GM19193 (cell line): ENCODE results near the gene NRCAM.

Experiments
- POLR2A ChIP-seq: IDR thresholded peaks from 4 replicates; pipeline ENCODE4 v1.6.1; 2011; ENCODE audit not compliant: insufficient read depth, insufficient read length; ENCODE audit errors: extremely low read depth

Gene NRCAM

DNA sequence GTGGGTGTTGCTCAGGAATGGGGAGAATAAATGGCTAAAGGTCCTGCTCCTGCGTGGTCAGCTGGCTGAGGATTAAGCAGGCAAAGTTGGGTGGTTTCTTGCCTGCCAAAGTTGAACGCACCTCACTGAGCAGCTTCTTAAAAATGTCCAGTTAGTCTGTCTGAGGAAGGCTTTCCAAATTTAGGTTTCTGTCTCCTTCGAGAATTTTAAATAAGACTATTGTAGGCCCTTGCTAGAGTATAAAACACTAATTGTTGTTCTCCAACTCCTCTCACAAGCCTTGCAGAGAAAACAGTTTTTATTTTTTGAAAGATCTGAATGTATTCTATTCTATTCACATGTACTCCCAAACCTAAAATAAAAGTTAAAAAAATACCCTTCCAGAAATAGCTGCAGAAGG is 204.1 kb downstream of the NRCAM start:
- TF ChIP-seq POLR2A, result no peak

DNA sequence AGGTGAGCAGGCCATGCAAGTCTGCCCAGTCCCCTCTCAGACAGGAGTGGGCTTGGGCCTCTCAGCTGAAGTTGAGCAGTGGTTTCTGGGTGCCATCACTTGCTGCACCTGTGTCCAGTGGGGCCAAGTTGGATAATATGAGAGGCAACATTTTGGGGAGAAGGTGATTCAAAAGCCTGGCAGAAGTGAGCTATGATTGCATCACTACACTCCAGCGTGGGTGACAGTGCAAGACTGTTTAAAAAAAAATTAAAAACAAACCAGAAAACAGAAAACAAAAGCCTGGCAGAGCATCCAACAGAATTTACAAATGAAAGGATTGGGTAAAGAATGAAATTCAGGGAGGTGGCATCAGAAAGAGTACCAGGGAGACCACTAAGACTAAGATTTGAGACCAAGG is 204.5 kb downstream of the NRCAM start:
- no peak for TF ChIP-seq POLR2A

DNA sequence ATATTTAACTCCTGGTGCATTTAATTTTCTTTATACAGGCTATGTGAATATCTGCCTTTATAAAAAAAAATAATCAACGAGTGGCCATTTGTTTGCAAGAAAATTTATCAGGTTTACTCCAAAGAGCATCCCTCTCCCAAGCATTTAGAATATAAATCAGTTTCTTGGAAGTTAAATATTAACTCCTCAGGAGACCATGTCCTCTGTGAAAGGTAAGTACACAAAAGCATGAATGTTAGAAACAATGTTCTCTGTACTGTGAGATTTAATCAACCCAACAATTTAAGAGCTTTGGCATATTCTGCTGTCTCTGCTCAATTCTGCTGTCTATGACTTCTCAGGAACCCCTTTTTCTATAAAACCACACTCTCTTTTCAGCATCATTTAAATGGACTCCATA is 206.8 kb downstream of the NRCAM start:
- no peak for TF ChIP-seq POLR2A

DNA sequence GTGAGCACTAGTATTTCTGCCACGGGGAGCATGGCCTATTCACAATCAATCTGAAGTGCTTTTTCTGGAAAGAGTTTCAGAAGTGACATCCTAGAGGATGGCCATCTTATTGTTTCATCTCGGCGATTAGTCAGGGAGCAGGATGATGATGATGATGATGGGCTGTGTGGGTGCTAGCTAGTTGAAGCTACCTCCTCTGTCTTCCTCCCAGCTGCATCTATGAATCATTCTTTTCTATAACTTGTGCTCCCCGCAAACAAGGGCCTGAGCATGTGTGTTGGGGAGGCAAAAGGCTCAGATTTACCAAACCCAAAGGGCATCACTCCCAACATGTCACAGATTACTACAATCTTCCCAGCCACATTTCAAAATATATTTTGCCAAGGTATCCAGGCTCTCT is 207.4 kb downstream of the NRCAM start:
- no peak for TF ChIP-seq POLR2A

DNA sequence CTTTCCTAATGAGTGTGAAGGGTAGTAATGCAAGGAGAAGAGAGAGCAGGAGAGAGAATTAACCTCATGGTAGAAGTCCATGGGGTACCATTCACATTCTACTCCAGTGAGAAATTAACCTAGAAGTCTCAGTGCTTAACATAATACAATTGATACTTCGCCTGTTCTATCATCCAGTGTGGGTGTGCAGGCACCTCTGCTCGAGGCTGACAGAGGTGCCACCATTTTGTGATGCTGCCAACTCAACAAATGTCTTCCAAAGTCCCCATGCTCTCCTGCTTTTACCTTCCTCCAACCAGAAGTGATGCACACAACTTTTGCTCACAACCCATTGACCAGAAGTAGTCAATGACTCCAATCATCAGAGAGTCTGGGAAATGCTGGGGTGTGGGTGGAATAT is 207.8 kb downstream of the NRCAM start:
- TF ChIP-seq POLR2A, result no peak

DNA sequence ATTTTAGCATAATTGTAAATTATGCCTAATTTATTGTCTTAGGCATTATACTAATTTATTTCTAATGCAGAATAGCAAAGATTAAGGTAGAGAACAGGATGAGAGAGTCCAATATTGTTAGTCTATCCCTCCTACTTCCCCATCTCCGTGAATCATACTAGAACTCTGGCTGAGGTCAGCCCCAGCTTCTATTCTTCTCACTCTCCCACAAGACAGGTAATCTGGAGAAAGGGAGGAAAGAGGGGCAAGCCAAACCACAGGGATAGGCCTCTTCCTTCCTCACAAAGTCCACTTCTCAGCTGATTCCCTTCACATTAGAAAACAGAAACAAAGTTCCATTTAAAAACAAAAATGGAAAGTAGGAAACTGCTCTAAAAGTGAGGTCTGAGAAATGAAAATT is 208.6 kb downstream of the NRCAM start:
- no peak for TF ChIP-seq POLR2A

DNA sequence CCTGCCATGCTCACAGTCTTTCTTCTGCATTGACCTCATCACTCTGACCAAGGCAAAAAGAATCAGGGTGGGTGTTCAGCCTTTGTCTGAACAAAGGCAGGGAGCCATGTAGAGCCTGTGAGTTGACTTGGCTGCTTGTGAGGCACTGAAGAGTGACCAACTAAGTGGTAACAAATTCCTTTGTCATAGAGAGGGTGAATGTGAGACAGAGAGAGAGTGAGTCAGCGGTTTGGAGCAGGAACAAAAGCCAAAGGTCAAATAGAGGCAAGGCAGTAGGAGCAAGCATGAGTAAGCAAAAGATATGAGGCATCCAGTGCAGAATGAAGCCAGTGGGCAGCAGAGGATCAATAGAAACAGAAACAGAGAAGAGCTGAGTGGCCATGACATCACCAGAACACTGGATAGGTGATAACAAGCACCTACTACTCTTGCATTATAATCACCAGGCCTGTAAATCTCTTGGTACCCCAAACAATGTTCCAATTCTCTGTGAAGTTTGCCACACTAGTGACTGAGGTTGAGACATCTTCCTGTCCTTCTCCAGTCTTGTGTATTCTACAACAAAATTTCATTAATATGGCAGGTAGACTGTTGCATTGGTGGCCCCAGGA is 209.9 kb downstream of the NRCAM start:
- no peak for TF ChIP-seq POLR2A

DNA sequence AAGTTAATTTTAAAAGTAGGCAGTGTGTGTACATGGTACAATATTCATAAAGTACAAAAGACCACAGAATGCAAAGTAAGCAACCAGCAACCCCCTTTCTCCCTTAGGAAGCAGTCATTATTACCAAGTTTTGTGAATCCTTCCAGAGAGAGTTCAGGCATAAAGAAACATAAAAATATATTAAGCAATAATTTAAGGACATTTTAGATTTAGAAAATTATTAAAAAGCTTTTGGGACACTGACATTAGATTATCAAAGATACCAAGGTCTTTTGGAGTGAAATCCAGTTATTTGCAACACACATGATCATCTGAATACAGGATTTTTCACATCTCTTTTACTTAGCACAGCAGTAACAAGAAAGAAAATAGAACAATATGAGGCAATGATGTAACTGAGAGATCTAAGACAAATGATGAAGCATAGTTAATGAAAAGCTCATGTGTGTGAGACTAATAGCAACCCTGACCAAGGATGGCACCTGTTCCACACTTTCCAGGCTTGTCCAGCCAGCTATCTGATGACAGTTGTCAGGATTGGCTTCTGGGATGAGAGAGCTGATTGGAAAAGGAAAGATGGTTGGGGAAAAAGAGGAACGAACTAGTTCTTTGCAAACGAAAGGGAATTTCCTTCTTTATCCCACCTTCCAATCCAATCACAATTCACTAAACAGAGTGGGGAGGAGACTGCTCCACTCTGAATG is 210.6 kb downstream of the NRCAM start:
- TF ChIP-seq POLR2A, result no peak

DNA sequence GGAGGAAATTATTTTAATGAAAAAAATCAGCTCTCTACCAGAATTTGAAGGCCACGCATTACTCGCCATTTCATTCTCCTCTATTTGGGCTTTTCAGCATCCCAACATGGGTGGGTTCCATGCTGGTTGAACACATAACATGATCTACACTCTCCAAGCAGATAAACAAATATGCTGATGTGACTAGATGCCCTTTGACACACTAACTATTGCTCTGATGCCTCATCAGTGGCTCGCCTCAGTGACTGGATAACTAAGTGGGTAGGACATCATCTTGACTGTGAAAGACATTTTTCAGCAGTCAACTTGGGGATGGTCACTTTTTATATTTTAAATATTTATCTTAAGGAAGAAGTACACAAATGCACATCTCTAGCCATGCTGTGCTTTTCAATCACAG is 212.1 kb downstream of the NRCAM start:
- TF ChIP-seq POLR2A, result no peak

DNA sequence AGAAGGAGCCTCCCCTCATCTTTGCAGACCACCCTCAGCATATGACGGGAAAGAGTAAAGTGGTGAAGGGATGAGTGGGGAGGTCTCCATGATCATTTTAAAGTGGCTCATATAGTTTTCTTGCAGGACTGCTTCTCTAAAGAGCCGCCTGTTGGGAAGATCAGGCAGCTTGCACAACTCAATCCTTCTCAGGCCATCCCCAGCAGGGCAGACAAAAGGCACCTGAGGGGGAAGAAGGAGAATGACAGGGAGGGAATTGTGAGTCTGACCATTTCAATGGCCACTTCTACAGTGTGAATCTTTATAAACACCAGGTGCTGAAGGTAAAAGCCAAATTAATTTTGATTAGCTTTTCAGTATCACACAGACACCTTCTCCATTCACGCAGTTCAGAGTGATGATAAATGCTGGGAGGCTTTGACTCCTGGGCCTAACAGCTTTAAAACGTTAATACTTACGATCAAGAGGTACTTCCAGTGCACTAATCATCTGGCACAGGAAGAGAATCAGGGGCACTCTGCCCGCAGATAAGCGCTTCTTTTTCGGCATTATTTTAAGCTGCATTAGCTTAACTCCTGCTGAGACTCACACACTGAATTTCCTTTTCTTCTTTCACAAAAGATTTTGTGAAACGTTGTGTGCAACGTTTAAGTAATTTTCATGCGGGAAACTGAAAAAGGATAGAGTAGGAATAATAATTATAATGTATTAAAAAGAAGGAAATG is 216.6 kb downstream of the NRCAM start:
- TF ChIP-seq POLR2A, result no peak

DNA sequence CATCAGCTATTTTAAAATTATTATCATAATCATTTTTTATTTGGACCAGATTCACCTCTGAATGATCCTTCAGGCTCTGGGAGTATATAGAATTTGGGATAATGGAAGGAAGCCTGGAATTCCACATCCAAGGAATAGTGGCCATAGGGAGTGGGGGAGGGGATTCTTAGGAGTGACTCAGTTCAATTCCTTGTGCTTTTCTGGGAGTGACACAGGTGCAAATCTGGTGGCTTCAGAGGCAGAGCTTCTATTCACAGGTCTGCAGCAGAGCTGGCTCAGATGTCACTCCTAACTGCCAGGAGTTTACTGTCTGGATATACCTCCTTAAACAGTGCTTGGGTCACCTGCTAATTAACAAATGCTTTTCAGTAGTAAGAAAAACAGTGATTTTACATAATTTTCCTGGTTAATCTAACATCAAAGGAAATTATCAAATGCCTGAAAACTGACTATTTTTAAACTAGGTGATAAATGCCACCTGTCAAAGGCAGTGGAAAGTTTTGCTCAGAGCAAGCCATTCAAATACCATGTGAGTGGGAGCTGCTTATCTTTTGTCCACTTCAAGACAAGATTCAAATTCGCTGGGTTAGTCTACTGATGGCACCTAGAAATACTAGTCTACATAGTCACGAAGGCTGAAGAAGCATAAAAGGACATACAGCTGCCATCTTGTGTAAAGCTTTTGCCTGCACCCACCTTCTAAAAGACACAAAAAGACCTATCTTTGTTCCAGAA is 219.4 kb downstream of the NRCAM start:
- no peak for TF ChIP-seq POLR2A

DNA sequence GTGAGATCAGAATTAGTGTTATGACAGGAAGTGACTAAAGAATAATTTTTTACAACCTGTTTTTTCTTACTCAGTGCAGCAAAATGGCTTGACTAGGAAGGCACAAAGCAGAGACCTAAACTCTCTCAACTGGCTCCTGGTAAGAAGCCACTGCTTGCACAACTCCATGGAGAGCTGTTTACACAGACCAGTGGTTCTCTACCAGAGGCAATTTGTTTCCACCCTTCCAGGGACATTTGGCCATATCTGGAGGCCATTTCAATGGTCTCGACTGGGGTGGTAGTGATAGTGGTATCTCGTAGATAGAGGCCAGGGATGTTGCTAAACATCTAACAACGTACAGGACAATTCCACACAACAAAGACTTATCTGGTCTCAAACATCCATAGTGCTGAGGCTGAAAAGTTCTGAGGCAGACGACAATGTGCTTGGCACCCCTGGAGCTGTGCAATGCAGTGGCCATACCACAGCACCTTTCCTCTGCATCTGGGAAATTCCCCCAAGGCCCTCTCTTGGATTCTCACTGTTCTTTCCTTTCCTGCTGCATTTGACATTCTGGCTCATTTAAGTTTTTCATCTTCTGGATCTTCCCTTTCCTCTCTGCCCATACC is 220.7 kb downstream of the NRCAM start:
- TF ChIP-seq POLR2A, result no peak

DNA sequence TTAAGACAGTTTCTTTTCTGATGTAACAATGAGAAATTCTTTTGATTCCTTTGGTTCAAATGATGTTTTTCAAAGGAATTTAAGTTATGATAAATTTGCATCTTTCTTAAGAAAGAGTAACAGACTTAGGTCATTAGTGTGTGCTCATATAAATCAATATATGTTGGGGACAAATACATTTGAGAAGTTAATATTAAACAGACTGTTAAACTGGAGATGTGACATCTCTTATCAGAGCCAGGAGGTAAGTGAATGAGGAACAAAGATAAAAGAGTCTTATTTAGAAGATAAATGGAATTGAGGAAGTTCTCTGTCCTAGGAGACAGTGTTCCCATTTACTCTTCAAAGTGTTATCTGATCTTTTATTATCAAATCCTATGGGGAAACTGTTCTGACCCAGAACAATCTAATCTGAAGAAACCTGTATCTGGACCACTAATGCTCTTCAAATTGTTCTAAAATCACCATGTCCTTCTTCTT is 221.2 kb downstream of the NRCAM start:
- TF ChIP-seq POLR2A, result no peak

DNA sequence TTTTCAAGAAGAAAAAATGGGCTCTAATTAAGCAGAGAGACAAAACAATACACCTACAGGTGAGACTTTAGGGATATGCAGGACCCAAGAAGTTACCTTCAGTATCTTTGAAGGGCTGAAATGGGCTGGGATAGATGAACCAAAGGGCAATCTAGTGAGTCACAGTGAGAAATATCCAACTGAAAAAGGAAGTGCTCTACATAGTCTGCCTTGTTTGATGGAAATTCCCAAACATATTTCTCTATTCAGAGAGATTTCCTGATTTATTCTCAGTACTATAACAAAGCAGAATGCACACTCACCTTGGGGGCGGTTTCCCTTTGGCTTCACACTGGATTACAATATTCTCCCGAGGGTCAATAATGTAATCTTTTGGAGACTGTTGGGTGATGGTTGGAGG is 222.0 kb downstream of the NRCAM start:
- no peak for TF ChIP-seq POLR2A

DNA sequence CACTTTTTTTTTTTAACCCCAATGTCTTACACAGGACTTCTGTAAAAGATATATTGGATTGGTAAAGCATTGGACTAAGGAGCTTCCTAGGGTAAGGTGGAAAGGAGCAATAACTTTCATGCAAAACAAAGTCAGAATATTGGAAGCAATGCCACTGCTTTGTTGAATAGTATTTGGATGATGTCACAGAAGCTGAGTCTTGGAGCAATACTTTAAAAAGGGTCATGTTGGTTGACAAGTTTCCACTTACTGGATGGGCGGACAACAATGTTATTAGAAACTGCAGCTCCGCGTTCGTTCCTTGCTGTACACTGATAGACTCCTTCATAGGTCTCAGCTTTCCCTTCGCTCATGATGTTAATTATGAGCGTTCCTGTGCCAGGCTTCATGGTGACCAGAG is 224.2 kb downstream of the NRCAM start:
- no peak for TF ChIP-seq POLR2A
